Peyer's patch (tissue), 4 donors: ENCODE results near the gene UCMA.

Source experiments
- CTCF ChIP-seq, 6 experiments: fragments of 450-650 bp in 4 of 6; fragments of 200-600 bp in 2 of 6; sonication (generic) in 1 of 6; IDR thresholded peaks; one replicate each; pipeline ENCODE4 v1.5.1; 2017 to 2019; ENCODE audit warnings: antibody characterized with exemption in 6 of 6, mild to moderate bottlenecking in 3 of 6, moderate library complexity in 1 of 6
- POLR2A ChIP-seq, 2 donors: fragments of 450-650 bp; IDR thresholded peaks; one replicate each; pipeline ENCODE4 v1.5.1; 2017; ENCODE audit warnings: antibody characterized with exemption in 2 of 2, mild to moderate bottlenecking in 2 of 2, moderate library complexity in 2 of 2

- TF ChIP-seq CTCF (IDR thresholded peaks at IDR 0.05) (no peak), POLR2A (IDR thresholded peaks at IDR 0.05) (no peak)
Observed at GRCh38 chr10:13233358-13233757, 816 bp downstream of the UCMA start.
